CD4-positive, alpha-beta T cell treated with Interleukin-4 for 1 hour (primary cell): ENCODE results near the gene STPG1.
"Not testable (repeated sequence)": the region's sequence is repeated elsewhere in the genome, so short reads cannot be mapped to it uniquely, and the experiment has no call there.

Experiments used
- DNase-seq, 2 donors: peaks; one replicate each; pipeline ENCODE4 v3.0.0-alpha.2; 2020 to 2022

STPG1 gene, protein sequence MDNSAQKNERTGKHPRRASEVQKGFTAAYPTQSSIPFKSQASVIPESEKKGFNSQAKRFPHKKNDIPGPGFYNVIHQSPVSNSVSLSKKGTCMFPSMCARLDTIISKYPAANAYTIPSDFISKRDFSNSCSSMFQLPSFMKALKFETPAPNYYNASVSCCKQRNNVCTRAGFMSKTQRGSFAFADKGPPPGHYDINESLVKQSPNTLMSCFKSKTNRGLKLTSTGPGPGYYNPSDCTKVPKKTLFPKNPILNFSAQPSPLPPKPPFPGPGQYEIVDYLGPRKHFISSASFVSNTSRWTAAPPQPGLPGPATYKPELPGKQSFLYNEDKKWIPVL

DNA sequence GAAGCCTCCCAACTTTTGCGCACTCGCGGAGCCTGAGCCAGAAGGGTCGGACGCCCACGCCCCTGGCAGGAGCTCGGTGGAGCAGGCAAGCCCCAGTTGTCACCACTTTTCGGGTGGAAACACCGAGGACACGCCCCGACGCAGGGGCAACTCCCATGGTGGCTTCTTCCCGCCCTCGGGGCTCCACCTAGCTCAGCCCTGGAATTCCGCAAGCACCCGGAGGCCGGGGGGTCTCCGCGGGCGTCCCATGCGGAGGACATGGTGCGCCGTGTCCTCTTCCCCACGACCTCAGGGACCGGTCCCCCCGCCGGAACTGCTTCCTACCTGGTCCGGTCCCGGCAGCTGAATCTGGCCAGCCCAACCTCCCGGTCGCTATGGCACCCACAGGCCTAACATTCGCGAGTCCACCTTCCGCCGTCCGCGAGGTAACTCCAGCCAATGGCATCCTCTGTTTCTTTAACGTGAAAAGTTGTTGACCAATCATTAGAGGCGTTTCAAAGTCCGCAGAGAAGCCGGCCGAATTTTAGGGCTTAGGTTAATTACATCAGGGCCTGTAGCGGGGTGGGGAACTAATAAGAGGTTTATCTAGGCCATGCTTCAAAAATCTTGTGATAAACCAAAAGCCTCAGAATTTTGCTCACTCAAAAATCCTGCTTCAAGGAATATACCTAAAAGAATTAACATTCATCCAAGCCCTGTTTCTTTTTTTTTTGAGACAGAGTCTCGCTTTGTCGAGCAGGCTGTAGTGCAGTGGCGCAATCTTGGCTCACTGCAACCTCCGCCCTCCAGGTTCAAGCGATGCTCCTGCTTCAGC is at the start of gene STPG1:
STPG1 (minus strand) TSS at position 433 of the 814 bp plus-strand sequence. CDS start 12,394 bp downstream, outside the sequence.
- peak; percentile 87 to 92 for DNase-seq

- DNase-seq, result not testable (repeated sequence)
Observed at GRCh38 chr1:24462128-24462527, 48.5 kb upstream of the STPG1 start.

- no peak for DNase-seq
Observed at GRCh38 chr1:24459551-24460266, 46.1 kb upstream of the STPG1 start.

DNA sequence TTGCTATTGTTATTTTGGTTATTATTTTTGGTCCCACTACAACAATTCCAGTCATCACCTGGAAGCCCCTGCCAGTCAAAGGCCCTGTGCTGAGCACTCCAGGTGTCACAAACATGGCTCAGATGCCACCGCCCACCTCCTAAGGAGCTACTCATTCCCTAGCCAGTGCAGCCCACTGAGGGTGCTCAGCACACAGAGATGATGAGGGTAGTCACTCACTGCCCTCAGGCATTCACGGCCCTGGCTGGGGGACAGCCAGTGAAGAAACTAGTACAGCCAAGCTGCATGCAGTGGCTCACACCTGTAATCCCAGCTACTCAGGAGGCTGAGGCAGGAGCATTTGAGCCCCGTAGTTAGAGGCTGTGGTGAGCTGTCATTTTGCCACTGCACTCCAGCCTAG is 44.3 kb upstream of the STPG1 start:
- DNase-seq, result no peak

DNA sequence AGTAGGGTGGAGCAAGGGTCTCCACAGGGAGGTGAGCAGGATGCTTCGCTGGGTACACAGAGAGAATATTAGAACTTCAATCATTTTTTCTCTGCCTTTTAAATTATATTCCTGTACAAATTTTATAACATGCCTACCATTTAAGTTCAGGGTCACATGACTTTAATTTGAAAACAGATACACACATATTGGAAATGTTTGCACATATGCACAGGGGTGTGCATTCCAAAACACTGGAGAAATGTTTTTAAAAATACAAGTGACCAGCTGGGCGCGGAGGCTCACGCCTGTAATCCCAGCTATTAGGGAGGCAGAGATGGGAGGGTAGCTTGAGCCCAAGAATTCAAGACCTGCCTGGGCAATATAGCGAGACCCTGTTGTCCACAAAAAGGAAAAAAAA is 41.7 kb upstream of the STPG1 start:
- DNase-seq, result no peak

GRCh38 chr1:24454673-24455072 is 41.1 kb upstream of the STPG1 start:
- DNase-seq, result no peak

DNA sequence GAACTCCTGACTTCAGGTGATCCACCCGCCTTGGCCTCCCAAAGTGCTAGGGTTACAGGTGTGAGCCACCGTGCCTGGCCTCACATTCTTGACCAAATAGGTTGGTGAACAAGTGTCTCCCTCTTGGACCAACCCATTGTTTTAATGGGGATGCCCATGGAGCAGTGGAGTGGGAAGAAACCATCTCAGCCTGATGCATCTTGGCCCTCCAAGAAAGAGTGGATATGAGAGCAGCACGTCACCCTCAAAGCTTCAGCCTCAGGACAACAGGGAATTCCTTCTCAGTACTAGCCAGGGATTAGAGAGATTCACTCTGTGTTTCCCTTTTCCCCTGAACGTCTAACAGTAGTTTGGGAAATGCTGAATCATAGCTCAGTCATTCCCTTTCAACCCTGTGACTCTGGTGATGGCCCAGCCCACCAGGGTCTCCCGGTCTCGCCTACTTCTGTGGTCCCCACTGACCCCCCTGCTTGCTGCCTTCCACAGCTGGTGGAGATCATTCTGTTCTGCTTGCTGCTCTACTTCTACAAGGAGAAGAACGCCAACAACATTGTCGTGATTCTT is 39.4 kb upstream of the STPG1 start:
- DNase-seq, result no peak

- no peak for DNase-seq
Observed at GRCh38 chr1:24451746-24452145, 38.2 kb upstream of the STPG1 start.

DNA sequence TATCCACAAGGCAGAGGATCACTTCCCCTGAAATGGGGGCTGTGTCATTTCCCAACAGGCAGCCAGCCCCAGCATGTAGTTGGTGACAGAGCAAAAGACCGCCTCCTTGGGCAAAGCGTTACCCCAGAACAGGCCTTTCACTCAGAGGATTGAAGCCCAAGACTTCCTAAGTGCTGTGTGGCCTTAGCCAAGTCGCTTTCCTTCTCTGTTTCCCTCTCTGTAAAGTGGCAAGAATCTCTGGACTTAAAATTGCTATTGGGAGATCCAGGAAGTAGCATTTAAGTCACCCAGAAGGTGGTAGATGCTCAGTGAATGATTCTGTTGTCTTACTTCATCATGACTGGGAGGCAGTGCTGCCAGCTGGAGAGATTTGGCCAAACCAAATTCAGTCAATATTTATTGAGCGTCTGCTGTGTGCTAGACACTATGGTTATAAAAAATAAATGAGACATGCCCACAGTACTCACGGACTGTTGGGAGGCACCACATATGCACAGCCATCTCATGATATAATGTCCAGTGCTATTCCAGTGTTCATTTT is 37.3 kb upstream of the STPG1 start:
- DNase-seq, result no peak

- DNase-seq, result no peak
Observed at GRCh38 chr1:24450316-24450715, 36.7 kb upstream of the STPG1 start.

- not testable (repeated sequence) for DNase-seq
Observed at GRCh38 chr1:24446446-24446845, 32.9 kb upstream of the STPG1 start.

DNA sequence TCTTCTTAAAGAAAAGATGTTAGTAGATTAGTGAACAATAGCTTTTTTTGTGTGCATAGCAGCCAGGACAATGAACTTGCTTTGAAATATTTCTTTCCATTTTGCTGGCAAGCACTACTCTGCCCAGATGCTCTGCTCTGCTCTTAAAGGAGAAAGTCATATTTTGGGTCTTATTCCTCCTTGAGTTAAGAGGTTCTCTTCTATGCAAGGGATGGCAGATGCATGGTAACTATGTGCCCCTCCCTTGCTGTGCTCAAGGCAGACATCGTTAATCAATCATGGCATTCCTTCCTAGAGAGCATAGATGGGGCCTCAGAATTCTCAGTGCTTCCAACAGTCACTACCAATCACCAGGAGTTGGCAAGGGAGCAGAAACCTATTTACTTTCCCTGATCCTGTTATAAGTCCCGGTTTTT is 29.7 kb upstream of the STPG1 start:
- DNase-seq, result no peak

DNA sequence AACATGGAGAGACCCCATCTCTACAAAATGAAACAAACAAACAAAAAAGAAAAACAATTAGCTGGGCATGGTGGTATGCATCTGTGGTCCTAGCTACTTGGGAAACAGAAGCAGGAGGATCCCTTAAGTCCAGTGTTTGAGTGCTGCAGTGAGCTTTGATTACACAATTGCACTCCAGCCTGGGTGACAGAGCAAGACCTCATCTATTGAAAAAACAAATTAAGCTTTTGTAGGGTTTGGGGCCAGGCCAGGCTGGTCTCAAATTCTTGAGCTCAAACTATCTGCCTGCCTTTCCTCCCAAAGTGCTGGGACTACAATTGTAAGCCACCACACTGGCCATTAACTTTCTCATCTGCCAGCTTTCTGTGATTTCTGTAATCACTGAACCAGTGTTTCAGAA is 29.2 kb upstream of the STPG1 start:
- DNase-seq, result no peak

GRCh38 chr1:24441996-24442668 is 28.6 kb upstream of the STPG1 start:
- no peak for DNase-seq

- DNase-seq, result no peak
Observed at GRCh38 chr1:24441480-24441879, 27.9 kb upstream of the STPG1 start.

DNA sequence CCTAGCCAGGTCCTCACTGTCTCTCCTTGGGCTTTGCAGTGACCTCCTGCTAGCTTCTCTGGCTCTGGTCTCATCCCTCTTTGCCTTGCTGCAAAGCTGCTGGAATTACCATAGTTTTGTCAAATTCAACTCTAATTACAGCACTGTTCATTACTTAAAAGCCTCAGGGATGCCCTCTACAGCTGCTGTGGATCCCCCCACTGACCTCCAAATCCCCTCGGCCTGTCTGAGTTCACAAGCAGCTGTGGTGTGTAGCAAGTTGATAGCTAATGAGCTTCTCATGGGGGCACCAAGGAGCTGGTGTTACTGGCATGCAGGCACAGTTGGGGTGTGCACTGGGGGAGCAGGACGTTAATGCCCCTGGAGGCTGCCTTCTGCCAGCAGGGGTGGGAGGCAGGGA is 26.9 kb upstream of the STPG1 start:
- DNase-seq, result no peak

- no peak for DNase-seq
Observed at GRCh38 chr1:24438423-24438901, 24.9 kb upstream of the STPG1 start.

- DNase-seq, result no peak
Observed at GRCh38 chr1:24437631-24438396, 24.2 kb upstream of the STPG1 start.

GRCh38 chr1:24435782-24436365 is 22.3 kb upstream of the STPG1 start:
- no peak for DNase-seq

DNA sequence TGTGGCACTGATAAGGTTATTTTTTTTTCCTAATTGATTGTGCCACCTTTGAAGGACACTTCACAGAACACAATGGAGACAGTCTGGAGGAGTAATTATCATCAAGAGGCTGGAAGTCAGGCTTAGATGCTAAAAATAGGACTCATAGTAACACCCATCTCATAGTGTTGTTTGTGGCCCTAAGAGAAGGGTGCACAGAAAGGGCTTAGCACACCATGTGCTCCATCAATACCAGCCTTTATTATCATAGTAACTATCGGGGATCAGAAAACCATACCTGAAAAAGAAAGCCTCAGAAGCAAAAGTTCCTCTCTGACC is 13.9 kb upstream of the STPG1 start:
- DNase-seq, result no peak
